Measurements from ENCODE around the gene CHPF2. TPM values are rescaled to one million over a fixed set of nuclear protein-coding genes. Genes with fewer than 3 reads are reported as not detected.

Gene CHPF2
- total RNA-seq, 2 donors from 2014 or later = 36.2 to 42.7 TPM

DNA sequence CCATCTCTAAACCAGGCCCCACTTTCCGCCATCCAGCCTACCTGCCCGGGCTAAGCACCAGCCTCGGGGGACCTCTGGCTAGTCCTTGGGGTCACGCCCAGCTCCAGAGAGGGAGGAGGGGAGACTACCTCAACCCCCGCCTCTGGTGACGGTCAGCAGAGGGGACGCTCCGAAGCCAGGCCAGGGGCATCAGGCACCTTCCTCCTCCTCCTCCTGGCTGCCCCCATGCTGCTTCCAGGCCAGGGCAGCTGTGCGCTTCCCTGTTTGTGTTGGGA, 20.2 kb downstream of the CHPF2 start:
- H3K36me3 ChIP-seq = no peaks in the 10 kb centered on the region
- H3K4me1 ChIP-seq = no peaks in the 10 kb centered on the region
- H3K27ac ChIP-seq = peak overlapping the region; percentile 59
- peak overlapping the region; percentile 43 to 66 for H3K9ac ChIP-seq (ENCODE audit: low read depth in 2 of 2, low read length in 2 of 2)
- peak overlapping the region; percentile 45 for H3K4me3 ChIP-seq
- intact Hi-C loops (cut with DNase I) = no loop called here
- H3K9me3 ChIP-seq = no peaks in the 10 kb centered on the region
- peaks cover 14% of the 10 kb centered on the region for H3K27me3 ChIP-seq
- DNase-seq = no peak
- TF ChIP-seq, protein P1, sequence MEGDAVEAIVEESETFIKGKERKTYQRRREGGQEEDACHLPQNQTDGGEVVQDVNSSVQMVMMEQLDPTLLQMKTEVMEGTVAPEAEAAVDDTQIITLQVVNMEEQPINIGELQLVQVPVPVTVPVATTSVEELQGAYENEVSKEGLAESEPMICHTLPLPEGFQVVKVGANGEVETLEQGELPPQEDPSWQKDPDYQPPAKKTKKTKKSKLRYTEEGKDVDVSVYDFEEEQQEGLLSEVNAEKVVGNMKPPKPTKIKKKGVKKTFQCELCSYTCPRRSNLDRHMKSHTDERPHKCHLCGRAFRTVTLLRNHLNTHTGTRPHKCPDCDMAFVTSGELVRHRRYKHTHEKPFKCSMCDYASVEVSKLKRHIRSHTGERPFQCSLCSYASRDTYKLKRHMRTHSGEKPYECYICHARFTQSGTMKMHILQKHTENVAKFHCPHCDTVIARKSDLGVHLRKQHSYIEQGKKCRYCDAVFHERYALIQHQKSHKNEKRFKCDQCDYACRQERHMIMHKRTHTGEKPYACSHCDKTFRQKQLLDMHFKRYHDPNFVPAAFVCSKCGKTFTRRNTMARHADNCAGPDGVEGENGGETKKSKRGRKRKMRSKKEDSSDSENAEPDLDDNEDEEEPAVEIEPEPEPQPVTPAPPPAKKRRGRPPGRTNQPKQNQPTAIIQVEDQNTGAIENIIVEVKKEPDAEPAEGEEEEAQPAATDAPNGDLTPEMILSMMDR (IDR thresholded peaks at IDR 0.05) = no peak

DNA sequence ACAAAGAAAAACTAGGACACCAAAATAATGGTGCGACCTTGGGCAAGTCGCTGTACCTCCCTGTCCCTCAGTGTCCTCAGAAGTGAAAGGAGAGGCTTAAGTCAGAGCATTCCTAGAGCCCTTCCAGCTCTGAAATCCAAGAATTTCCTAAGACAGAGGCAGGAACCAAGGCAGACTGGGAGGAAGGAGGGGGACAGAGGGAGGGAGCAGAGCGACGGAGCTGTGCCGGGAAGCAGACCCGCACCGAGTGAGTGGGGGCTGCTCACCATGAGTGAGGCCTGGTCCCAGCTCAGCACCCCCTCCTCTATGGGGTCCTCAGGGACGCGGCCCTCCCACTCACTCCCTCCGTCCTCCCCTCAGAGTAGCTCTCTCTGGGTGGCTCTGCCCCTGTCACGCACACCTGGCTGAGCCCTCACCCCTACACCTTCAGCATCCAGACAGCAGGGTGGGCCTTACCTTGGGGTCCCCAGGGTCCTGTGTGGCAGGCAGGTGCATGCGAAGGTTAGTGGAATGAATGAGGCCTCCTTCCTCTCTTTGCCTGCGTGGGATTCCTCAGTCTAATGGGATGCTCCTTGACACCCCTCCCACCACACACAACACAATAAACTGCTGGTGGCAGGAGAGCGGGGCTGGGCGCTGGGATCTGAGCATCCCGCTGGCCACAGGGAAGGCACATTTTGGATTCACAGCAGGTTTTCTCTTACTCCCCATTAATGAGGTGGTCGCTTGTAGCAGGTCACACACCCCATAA, 20.9 kb downstream of the CHPF2 start:
- Histone ChIP-seq H3K27me3 (peaks cover 10% of the 10 kb centered on the region), H3K27ac (peak overlapping the region; percentile 59), H3K9me3 (no peaks in the 10 kb centered on the region), H3K36me3 (no peaks in the 10 kb centered on the region), H3K9ac (ENCODE audit: low read depth in 2 of 2, low read length in 2 of 2) (peak overlapping the region in 1 of 2 donors; percentile 44), H3K4me1 (no peaks in the 10 kb centered on the region), H3K4me3 (no peak overlapping the region)
- intact Hi-C loops (cut with DNase I) = no loop called here
- TF ChIP-seq, protein P1 (IDR thresholded peaks at IDR 0.05) = no peak
- no peak for DNase-seq

DNA sequence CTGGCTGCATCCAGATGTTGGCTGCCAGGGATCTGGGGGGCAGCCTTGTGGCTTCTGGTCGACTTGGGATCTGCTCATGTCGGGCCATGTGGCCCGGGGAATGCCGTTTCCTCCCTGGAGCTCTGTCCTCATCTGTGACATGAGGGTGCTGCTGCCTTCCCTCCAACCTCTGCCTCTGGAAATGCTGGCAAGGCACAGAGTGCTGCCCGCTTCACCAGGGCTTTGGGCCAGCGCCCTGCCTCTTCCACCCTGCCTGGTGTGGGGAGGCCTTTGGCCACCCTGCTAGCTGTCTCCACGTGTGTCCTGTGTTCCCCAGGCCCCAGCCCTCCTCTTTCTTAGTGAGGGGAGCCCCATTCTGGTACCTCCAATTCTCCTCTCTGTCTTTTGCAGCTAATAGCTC, 22.0 kb downstream of the CHPF2 start:
- H3K4me3 ChIP-seq = no peak overlapping the region
- no peak overlapping the region for H3K9ac ChIP-seq (ENCODE audit: low read depth in 2 of 2, low read length in 2 of 2)
- peaks cover 10% of the 10 kb centered on the region for H3K27me3 ChIP-seq
- TF ChIP-seq, protein P1 (IDR thresholded peaks at IDR 0.05) = no peak
- no peaks in the 10 kb centered on the region for H3K4me1 ChIP-seq
- H3K36me3 ChIP-seq = no peaks in the 10 kb centered on the region
- DNase-seq = no peak
- intact Hi-C loops (cut with DNase I) = no loop called here
- H3K9me3 ChIP-seq = no peaks in the 10 kb centered on the region
- no peak overlapping the region for H3K27ac ChIP-seq

DNA sequence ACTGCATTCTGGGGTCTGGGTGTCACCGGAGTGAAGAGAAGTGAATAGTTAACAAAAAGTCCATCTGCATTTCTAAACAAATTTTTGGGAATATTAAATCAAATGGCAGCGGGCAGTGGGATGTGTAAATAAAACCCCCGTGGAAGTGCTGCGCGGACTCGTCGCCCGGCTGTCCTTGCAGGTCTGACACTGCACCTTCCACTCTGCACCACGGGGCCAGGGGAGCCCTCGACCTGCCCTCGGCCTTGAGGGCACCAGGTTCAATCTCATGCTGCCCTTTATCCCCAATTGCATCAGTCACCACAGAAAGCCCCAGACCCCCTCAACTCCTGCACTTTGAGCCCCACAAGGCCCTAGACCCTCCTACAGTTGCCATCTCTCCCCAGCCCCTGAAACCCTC, 22.6 kb downstream of the CHPF2 start:
- Histone ChIP-seq H3K27me3 (peaks cover 10% of the 10 kb centered on the region), H3K4me1 (no peaks in the 10 kb centered on the region), H3K27ac (no peak overlapping the region), H3K4me3 (no peak overlapping the region), H3K36me3 (no peaks in the 10 kb centered on the region), H3K9me3 (no peaks in the 10 kb centered on the region), H3K9ac (ENCODE audit: low read depth in 2 of 2, low read length in 2 of 2) (no peak overlapping the region)
- intact Hi-C loops (cut with DNase I) = no loop called here
- TF ChIP-seq, protein P1 (IDR thresholded peaks at IDR 0.05) = no peak
- no peak for DNase-seq

DNA sequence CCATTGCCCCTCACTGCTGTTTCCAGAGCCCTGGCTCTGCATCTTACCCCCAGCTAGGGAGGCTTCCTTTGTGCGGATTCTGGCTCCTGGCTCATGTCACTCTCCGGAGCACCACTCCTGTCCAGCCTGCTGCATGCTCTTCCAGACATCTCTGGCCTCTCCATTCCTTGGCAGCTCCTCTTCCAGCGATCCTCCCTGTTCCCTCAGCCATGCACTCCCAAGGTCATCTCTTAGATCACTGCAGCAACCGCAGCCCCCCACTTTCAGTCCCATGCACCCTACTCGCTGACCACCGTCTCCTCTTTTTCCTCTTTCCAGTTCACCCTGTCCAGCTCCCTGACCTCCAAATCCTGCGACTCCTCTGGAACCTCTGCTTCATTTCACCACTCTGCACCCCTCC, 23.1 kb downstream of the CHPF2 start:
- Histone ChIP-seq H3K9me3 (no peaks in the 10 kb centered on the region), H3K9ac (ENCODE audit: low read depth in 2 of 2, low read length in 2 of 2) (no peak overlapping the region), H3K27me3 (peaks cover 13% of the 10 kb centered on the region), H3K4me1 (no peaks in the 10 kb centered on the region), H3K4me3 (no peak overlapping the region), H3K36me3 (no peaks in the 10 kb centered on the region), H3K27ac (no peak overlapping the region)
- no peak for DNase-seq
- TF ChIP-seq, protein P1 (IDR thresholded peaks at IDR 0.05) = no peak
- intact Hi-C loops (cut with DNase I) = no loop called here

All from colonic mucosa (tissue), 4 donors.